ENCODE data around the gene TM9SF1.

TM9SF1 gene

GRCh38 chr14:24195186-24196070, at the start of gene TM9SF1:
TSS of gene TM9SF1 (minus strand) at chr14:24195441. CDS start at chr14:24195019, 422 bp downstream.
- peak; percentile 79 for DNase-seq

DNA sequence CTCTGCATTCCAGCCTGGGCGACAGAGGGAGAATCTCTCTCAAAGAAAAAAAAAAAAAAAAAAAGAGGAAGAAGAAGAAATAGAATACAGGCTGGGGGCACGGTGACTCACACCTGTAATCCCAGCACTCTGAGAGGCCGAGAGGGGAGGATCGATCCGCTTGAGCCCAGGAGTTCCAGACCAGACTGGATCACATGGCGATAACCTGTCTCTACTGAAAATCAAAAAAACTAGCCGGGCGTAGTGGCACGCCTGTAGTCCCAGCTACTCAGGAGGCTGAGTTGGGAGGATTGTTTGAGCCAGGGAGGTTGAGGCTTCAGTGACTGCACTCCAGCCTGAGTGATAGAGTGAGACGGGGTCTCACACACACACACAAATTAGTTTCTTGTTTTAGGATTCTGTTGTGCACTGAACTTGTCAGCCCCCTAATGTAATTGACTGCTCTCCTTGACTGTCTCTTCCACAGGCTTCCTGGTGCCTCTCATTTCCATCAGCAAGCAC, 48.1 kb upstream of the TM9SF1 start:
- DNase-seq, result no peak

GRCh38 chr14:24241829-24242443, 46.7 kb upstream of the TM9SF1 start:
- peak; percentile 97 for DNase-seq

DNA sequence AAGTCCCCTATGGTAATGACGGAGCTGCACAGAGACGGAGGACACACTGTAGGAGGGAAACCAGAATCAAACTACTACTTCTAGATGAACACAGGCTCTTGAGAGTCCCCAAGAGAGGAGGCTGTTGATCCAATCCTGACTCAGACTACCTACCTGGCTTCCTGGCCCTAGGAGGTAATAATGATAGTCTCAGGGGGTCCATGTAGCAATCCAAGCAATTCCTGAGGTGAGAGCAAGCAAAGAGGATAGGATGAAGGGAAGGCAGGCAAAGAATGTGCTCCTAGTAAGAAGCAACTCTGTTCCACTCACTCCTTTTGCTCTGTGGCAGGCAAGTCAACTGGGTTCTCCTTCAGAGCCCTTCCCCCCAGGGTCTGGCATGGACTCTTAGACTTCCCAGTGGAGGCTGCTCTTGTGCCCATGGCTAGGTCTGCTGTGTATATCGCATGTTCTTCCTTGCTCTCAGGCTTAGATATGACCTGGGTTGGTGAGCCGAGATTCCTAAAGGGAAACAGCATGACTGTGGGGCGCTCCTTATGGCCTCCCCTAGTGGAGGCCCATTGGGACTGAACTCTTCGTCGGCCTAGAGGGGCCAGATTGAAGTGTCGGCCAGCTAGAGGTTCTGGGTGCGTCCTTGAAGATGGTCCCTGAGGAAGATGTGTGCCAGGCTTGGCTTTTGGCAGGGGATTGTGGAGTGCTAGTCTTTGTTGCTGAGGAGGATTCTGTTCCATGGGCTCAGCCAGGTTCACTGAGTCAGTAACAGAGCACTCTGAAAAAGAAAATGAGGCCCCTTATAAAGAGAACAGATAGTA, 45.1 kb upstream of the TM9SF1 start:
- DNase-seq, result no peak

DNA sequence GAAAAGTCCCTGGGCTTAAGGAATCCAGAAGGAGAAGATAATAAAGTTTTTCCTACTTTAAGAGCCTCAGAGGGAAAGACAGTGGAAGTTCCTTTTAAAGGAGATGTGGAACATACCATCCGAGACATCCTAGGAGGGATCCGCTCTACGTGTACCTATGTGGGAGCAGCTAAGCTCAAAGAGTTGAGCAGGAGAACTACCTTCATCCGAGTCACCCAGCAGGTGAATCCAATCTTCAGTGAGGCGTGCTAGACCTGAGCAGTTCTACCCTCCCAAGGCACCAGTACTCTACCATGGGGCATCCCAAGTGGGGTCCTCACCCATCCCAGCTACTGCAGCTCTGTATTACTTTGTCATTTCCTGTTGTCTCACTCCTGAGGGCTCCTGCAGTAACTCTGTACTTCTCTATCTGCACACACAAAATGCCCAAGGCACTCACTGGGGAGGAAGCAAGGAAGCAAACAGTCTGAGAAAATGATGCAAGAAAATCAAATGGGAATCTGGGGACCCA, 43.3 kb upstream of the TM9SF1 start:
- no peak for DNase-seq

DNA sequence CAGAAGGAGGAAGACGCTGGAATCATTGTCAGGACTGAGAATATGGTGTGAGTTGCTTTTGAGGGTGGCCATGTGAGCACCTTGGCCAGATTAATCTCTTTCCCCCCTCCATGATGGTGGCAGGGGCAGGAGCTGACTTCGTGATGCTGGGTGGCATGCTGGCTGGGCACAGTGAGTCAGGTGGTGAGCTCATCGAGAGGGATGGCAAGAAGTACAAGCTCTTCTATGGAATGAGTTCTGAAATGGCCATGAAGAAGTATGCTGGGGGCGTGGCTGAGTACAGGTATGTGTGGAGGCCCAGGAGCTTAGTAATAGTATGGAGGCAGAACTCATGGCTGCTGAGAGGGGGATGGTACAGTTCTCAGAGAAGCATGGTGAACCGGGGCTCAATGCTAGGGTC, 42.9 kb upstream of the TM9SF1 start:
- no peak for DNase-seq

DNA sequence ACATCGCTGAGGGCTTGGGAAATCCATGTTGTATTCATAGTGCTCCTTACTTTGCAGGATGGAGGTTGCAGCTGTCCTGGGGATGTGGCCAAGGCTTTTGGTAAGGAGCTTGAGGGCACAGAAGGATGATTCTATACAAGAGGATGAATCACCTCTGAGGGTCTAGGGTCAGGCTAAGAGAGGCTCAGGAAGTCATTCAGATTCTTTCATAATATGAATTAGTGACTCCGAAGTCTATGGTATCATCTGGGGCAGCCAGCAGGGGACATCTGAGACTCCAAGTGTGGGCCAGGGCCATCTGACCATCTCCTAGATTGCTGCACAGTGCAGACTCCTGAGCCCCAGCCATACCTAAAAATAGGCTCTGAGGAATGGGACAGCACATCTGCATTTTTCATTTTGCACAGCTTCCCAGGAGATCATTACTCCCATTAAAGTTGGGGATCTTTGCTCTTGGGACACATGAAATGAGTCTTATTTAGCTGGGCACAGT, 42.3 kb upstream of the TM9SF1 start:
- DNase-seq, result no peak

DNA sequence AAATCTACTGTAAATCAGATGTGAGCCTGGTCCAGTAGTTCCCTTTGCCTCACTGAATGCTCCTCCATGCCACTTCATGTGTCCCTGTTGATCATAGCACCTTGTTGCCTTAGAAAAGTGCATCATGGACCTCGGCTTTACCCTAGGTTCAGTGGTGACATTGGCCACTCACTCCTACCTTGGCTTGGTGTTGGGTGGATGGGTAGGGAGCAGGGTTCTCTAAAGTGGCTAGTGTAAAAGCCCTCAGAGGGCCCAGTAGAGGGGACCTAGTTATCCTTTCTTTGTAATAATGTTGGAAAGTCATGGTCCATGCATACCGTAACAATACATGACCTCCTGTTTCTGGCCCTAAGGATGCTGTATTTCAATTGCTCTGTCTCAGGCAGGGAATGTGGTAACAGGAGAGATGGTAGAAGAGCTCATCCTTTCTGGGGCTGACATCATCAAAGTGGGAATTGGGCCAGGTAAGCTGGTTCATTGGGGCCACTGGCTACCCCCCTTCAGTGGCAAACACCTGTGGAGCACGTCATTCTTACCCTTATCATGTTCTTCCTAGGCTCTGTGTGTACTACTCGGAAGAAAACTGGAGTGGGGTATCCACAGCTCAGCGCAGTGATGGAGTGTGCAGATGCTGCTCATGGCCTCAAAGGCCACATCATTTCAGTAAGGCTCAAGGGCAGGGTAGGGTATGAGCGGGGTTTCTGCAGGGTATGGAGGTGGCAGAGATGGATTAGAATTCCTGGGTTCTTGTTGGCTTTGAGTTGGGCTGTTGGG, 41.6 kb upstream of the TM9SF1 start:
- no peak for DNase-seq

- no peak for DNase-seq
Measured at GRCh38 chr14:24235804-24236688, 40.8 kb upstream of the TM9SF1 start.

GRCh38 chr14:24234095-24235005, 39.1 kb upstream of the TM9SF1 start:
- DNase-seq, result no peak

DNA sequence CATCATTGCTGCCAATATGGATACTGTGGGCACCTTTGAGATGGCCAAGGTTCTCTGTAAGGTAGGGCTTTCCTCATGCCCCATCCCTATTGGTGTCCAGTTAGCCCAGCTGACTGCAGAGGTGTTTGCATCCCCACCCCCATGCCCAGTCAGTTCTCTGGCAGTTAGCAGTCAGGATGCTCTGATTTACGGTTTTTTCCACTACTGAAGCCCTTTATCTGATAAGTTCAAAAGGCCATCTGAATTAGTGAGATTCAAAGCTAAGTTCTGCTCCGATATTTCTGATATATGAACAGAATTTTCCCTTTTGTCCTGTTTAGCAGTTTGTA, 38.3 kb upstream of the TM9SF1 start:
- no peak for DNase-seq

DNA sequence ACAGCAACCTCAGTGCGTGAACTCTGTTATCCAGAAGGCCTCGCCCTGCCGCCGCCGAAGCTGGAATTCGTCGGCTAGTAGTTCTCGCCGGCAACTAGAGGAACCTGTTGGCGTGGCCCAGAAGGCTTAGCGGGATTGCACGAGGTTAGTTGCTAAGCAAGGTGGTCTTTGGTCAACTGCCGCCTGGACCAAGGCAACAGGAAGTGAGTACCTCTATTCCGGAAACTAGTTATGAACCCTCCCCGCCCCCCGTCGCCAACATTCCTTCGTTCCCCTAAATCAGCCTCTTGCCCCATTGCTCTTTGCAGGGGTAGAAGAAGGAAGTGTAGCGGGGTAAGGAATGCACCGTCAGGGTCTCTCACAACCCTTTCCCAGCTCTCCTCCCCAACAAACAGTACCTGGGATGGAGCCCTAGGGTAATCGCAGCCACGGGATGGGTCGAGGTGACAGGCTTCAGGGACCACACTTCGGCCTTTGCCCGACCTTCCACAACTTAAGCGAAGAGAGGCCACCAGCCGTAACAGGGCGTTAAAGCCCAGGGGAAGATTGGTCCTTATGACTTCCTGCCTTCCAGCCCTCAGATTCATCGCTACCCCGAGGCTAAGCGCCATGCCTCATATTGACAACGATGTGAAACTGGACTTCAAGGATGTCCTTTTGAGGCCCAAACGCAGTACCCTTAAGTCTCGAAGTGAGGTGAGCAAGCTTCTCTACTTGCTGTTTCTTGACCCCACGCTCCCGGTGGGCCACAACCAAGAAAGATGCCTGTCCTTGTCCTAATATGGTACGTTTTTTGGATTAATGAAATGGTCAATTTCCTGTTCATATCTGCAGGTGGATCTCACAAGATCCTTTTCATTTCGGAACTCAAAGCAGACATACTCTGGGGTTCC, 37.6 kb upstream of the TM9SF1 start, which contains the start of gene GMPR2:
Gene GMPR2 (plus strand): TSS at position 285 of the 893 bp plus-strand sequence. CDS start 325 bp downstream, at position 610.
- DNase-seq, result peak; percentile 79

DNA sequence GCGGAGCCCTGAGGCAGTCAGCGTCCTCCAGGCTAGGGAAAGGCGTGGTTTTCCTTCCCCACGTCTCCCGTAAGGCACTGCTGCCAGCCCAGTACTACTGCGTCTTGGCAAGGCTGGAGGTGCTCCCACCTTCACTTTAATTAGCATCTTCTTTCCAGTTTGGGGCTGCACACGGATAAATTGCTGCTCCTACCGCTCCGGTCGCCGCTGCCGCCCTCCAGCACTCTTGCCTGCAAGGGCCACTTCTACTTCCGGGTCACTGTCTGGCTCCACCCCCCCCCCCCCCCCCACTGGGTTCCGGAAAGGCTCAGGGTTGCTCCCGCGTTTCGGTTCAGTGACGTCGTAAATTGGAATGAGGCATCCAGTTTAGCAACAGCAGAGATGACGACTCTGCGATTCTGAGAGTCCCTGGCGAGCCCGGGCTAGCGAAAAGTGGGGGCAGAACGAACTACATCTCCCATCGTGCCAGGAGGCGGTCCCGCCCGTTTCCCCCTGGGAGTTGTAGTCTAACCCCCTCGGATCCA, 36.9 kb upstream of the TM9SF1 start, which contains the start of gene NEDD8:
Gene NEDD8 (minus strand): TSS at position 247 of the 524 bp plus-strand sequence. CDS start 100 bp downstream, at position 147.
- DNase-seq, result peak; percentile 85

DNA sequence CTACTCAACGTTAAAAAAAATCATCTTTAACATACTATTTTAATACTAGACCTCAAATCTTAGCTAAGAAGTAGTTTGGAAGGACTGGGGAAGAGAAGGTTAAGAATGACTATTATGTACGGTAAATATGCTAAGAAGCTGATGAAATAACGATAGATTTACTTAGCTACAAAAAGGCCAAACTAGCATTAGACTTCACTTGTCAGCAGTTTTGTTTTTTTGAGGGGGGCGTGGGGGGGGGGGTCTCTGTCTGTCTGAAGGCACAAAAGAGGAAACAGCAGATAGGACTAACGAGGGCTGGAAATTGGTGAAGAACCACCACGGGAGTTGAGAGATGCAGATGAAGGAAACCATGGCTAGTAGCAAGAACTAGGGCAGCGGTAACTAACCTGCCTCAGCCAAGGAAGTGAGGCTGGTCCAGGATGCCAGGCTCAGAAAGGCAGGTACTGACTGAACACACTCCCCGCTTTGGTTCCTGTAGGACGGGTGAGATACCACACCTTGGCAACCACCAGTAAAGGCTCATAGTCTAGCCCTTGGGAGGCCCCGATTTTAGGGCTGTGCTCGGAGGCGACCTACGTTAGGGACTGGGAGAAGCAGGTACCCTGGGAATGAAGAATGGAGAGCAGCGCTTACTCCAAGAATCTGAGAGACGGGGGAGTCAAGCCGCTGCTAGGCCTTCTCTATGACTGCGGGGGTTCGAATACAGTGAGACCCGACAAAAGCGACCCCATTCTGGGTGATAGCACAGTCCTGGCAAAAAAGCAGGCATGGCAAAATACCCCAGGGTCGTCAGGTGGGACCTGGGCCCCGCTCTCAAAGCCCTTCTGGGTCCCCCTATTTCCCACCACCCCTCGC, 36.3 kb upstream of the TM9SF1 start:
- DNase-seq, result no peak

- no peak for DNase-seq
Measured at GRCh38 chr14:24228902-24229301, 33.7 kb upstream of the TM9SF1 start.

- no peak for DNase-seq
Measured at GRCh38 chr14:24226473-24226872, 31.2 kb upstream of the TM9SF1 start.

DNA sequence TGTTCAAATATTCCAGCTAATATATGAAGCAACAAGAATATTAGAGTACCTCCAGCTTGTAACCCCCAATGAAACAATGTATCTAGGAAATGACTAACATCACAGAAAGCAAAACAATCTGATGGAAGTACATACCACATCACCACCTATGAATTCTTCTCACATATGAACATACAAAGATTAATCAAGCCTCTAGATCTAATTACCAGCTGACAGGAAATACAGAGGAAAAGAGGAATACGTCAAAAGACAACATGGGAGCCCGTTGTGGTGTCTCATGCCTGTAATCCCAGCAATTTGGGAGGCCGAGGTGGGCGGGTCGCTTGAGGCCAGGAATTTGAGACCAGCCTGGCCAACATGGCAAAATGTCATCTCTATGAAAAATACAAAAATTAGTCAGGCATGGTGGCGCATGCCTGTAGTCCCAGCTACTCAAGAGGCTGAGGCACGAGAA, 29.4 kb upstream of the TM9SF1 start:
- no peak for DNase-seq
